Endothelial cell of umbilical vein (primary cell): ENCODE measurements around the gene KAT6B. TPM values are rescaled to one million over a fixed set of nuclear protein-coding genes. Genes with fewer than 3 reads are reported as not detected.

Experiments
- BruUV-seq: library from RNA; stranded (reverse); fragments of 400-500 nt; replicated peaks from 2 replicates; lab custom pipeline; 2021; lab: Mats Ljungman, UMichigan
- CTCF ChIA-PET: fragments of 300-600, 350-600 bp; sonication (Branson Sonifier 250); formaldehyde crosslinking; loops from one replicate; lab custom pipeline; 2021; ENCODE audit warnings: antibody characterized with exemption, inconsistent platforms; lab: Charles Lee
- POLR2A ChIA-PET: fragments of 300-600, 350-600 bp; sonication (Branson Sonifier 250); formaldehyde crosslinking; loops from one replicate; lab custom pipeline; 2021; ENCODE audit warnings: antibody characterized with exemption, inconsistent platforms; lab: Charles Lee
- DNase-seq: peaks from one replicate; pipeline ENCODE4 v3.0.0-alpha.2; 2011; ENCODE audit warnings: low read depth, low spot score
- FAIRE-seq: peaks from 2 replicates; lab custom pipeline; 2011; peaks lifted over from hg19 to GRCh38; lab: Jason Lieb, UNC
- H2AFZ ChIP-seq: 2 replicates; pipeline ENCODE4 v1.6.0; 2012; ENCODE audit warnings: low read depth, low read length, control low read depth, inconsistent platforms
- H3K27ac ChIP-seq: 2 replicates; pipeline ENCODE4 v1.5.1; 2011; ENCODE audit warnings: low read depth, mild to moderate bottlenecking, control low read depth, low read length, moderate library complexity; ENCODE audit not compliant: insufficient read depth
- H3K27me3 ChIP-seq, 2 experiments: 2 replicates each; pipeline versions ENCODE4 v1.6.0 to v1.6.1; 2011; ENCODE audit warnings: low read length in 2 of 2, mixed read lengths in 1 of 2; ENCODE audit not compliant: control insufficient read depth in 2 of 2, insufficient read depth in 2 of 2
- H3K36me3 ChIP-seq, 2 experiments: 2 replicates in 1 of 2; 3 replicates in 1 of 2; pipeline ENCODE4 v1.5.1; 2011; ENCODE audit warnings: low read length in 2 of 2, mild to moderate bottlenecking in 1 of 2, moderate library complexity in 1 of 2; ENCODE audit not compliant: control insufficient read depth in 2 of 2, insufficient read depth in 2 of 2; ENCODE audit errors: extremely low read depth in 1 of 2
- H3K4me1 ChIP-seq: 3 replicates; pipeline ENCODE4 v1.5.1; 2011; ENCODE audit warnings: mild to moderate bottlenecking, low read length; ENCODE audit not compliant: control insufficient read depth, insufficient read depth; ENCODE audit errors: extremely low read depth
- H3K4me2 ChIP-seq: 2 replicates; pipeline ENCODE4 v1.6.1; 2011; ENCODE audit warnings: low read length, control low read depth, mixed read lengths; ENCODE audit not compliant: insufficient read depth
- H3K4me3 ChIP-seq, 3 experiments: fragments of 200-600 bp in 1 of 3; sonication (generic), shearing (Covaris generic) in 1 of 3; replicated peaks in 1 of 3; 2 replicates each; pipeline ENCODE4 v1.5.1; 2011 to 2016; ENCODE audit warnings: control low read depth in 3 of 3, low read length in 3 of 3, mild to moderate bottlenecking in 2 of 3, inconsistent platforms in 1 of 3, low read depth in 1 of 3, moderate library complexity in 1 of 3; ENCODE audit not compliant: insufficient read depth in 1 of 3
- H3K79me2 ChIP-seq: 2 replicates; pipeline ENCODE4 v1.6.0; 2012; ENCODE audit warnings: low read length, inconsistent platforms; ENCODE audit not compliant: control insufficient read depth, insufficient read depth
- H3K9ac ChIP-seq: replicated peaks from 2 replicates; pipeline ENCODE3; 2011; ENCODE audit warnings: low read length, control low read depth; ENCODE audit not compliant: insufficient read depth; ENCODE audit errors: extremely low read depth
- H3K9me1 ChIP-seq: replicated peaks from 3 replicates; pipeline ENCODE4 v1.6.0; 2011; ENCODE audit warnings: mild to moderate bottlenecking, low read length; ENCODE audit not compliant: control insufficient read depth, insufficient read depth; ENCODE audit errors: extremely low read depth
- H3K9me3 ChIP-seq: replicated peaks from 2 replicates; pipeline ENCODE4 v1.5.1; 2012; ENCODE audit warnings: low read length, inconsistent platforms; ENCODE audit not compliant: control insufficient read depth, insufficient read depth
- H4K20me1 ChIP-seq: replicated peaks from 2 replicates; pipeline ENCODE3; 2011; ENCODE audit warnings: mild to moderate bottlenecking, low read length; ENCODE audit not compliant: control insufficient read depth, insufficient read depth; ENCODE audit errors: extremely low read depth
- EZH2 ChIP-seq: IDR thresholded peaks from 2 replicates; pipeline ENCODE4 v1.6.1; 2012; ENCODE audit warnings: borderline replicate concordance, low read depth, mild to moderate bottlenecking, moderate library complexity, low read length, inconsistent platforms; ENCODE audit not compliant: severe bottlenecking
- FOS ChIP-seq: IDR thresholded peaks from 2 replicates; pipeline ENCODE4 v1.6.1; 2011; ENCODE audit warnings: mild to moderate bottlenecking, low read length, moderate library complexity, borderline replicate concordance; ENCODE audit not compliant: insufficient read depth
- GATA2 ChIP-seq: IDR thresholded peaks from 2 replicates; pipeline ENCODE4 v1.7.0; 2011; ENCODE audit warnings: low read depth, mild to moderate bottlenecking, moderate library complexity, mixed read lengths, low read length; ENCODE audit not compliant: insufficient read length, insufficient read depth
- JUN ChIP-seq: IDR thresholded peaks from 2 replicates; pipeline ENCODE4 v1.6.1; 2011; ENCODE audit warnings: borderline replicate concordance, low read depth; ENCODE audit not compliant: insufficient read length, insufficient read depth
- MYC ChIP-seq: IDR thresholded peaks from one replicate; pipeline ENCODE4 v1.6.1; 2011; ENCODE audit warnings: mild to moderate bottlenecking, low read depth, low read length
- POLR2A ChIP-seq: IDR thresholded peaks from 2 replicates; pipeline ENCODE4 v1.6.1; 2012; ENCODE audit warnings: low read depth, mild to moderate bottlenecking, control low read depth, low read length
- POLR2AphosphoS5 ChIP-seq: IDR thresholded peaks from 2 replicates; pipeline ENCODE4 v1.6.1; 2012; ENCODE audit warnings: low read depth, mild to moderate bottlenecking, control low read depth, low read length, moderate library complexity; ENCODE audit not compliant: insufficient read depth
- dilution Hi-C: fragments of 300-500 bp; cut with MboI; formaldehyde crosslinking; loops from one replicate; pipeline ENCODE4 v1.15.0; 2019; ENCODE audit warnings: low sequenced_read_pairs; ENCODE audit not compliant: extremely low pct_ligation_motif_present
- intact Hi-C: fragments of 100-400 bp; cut with micrococcal nuclease; formaldehyde crosslinking; loops from one replicate; pipeline ENCODE4 v1.10.0; 2022
- polyA plus RNA-seq, 4 experiments: library from polyadenylated mRNA; depleted of rRNA in 3 of 4; stranded (reverse) in 3 of 4; unstranded in 1 of 4; fragments of >200 nt; gene quantifications; 2 replicates each; pipeline versions ENCODE4 v1.2.1 to v1.2.3, GENCODE V29; 2011 to 2012; ENCODE audit warnings: missing spikeins in 1 of 4
- total RNA-seq: library from RNA; stranded (reverse); gene quantifications from 2 replicates; pipeline ENCODE4 v1.2.3, GENCODE V29; 2021
- TF ChIP-seq, protein P1 (sequence below), 2 donors: IDR thresholded peaks; 1 replicate in 1 of 2; 2 replicates in 1 of 2; pipeline ENCODE4 v1.5.1; 2011; ENCODE audit warnings: low read length in 2 of 2, mild to moderate bottlenecking in 2 of 2, moderate library complexity in 2 of 2, control low read depth in 1 of 2, inconsistent platforms in 1 of 2, low read depth in 1 of 2; ENCODE audit not compliant: insufficient read depth in 1 of 2; ENCODE audit errors: extremely low read depth in 1 of 2
- TF ChIP-seq, protein P2 (sequence below): IDR thresholded peaks from 2 replicates; pipeline ENCODE4 v1.6.1; 2011; ENCODE audit not compliant: insufficient read depth, insufficient read length

The KAT6B gene
- total and polyA plus RNA-seq, 2 donors (not counting 3 experiments of a cell fraction or from before 2014, with no cell fraction given), result 4.5 to 17.0 TPM

DNA sequence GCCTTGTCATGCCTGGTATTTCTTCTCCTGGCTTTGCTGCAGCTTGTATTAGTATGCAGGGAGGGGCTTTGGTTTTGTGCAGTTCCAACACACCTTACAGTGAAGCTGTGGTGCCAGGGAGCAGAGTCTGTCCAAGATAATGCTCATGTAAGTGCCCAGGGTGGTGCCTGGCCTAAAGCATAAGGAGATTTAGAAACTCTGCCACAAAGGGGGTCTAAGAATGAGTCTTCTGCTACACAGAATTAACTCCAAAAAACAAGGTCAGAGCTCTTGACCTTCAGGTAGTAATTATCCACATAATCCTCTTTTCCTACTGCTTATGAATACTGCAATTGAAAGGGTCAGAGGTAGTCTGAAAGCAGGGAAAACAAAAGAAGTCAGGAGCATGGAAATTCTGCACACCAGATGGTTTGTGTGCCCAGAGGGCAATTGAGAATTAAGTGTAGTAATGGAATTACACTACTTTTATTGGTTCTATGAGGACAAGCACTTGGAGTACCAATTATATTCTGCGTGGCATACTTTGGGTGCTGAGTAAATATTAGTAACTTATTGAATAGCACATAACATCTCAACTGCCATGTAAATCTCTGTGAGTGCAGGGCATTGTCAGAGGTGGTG, 121.5 kb downstream of the KAT6B start:
- H3K36me3 ChIP-seq, result no peaks in the 10 kb centered on the region
- no TSS peak for BruUV-seq
- DNase-seq (no peak), FAIRE-seq (no peak)
- TF ChIP-seq, protein P1, sequence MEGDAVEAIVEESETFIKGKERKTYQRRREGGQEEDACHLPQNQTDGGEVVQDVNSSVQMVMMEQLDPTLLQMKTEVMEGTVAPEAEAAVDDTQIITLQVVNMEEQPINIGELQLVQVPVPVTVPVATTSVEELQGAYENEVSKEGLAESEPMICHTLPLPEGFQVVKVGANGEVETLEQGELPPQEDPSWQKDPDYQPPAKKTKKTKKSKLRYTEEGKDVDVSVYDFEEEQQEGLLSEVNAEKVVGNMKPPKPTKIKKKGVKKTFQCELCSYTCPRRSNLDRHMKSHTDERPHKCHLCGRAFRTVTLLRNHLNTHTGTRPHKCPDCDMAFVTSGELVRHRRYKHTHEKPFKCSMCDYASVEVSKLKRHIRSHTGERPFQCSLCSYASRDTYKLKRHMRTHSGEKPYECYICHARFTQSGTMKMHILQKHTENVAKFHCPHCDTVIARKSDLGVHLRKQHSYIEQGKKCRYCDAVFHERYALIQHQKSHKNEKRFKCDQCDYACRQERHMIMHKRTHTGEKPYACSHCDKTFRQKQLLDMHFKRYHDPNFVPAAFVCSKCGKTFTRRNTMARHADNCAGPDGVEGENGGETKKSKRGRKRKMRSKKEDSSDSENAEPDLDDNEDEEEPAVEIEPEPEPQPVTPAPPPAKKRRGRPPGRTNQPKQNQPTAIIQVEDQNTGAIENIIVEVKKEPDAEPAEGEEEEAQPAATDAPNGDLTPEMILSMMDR (IDR thresholded peaks at IDR 0.05; ENCODE audit: extremely low read depth in 1 of 2, insufficient read depth in 1 of 2, low read depth in 1 of 2, low read length in 2 of 2), result no peak
- TF ChIP-seq JUN (no peak), EZH2 (no peak), FOS (no peak), POLR2AphosphoS5 (no peak), GATA2 (no peak), MYC (no peak), POLR2A (no peak)
- TF ChIP-seq, protein P2, sequence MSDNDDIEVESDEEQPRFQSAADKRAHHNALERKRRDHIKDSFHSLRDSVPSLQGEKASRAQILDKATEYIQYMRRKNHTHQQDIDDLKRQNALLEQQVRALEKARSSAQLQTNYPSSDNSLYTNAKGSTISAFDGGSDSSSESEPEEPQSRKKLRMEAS, result no peak
- dilution Hi-C loops, result no loop called here
- no peaks in the 10 kb centered on the region for H4K20me1 ChIP-seq
- H3K9me3 ChIP-seq, result no peaks in the 10 kb centered on the region
- H3K4me3 ChIP-seq, result no peak overlapping the region
- intact Hi-C loops, result no loop called here
- no peak overlapping the region for H3K27ac ChIP-seq
- H3K4me1 ChIP-seq, result no peaks in the 10 kb centered on the region
- ChIA-PET CTCF (interaction anchor here (1.1 kb wide), 1 partner anchor 17 kb away, joined by 3 read pairs; no protein-coding TSS in a partner anchor), POLR2A (no interaction called here)
- no peak overlapping the region for H2AFZ ChIP-seq
- H3K4me2 ChIP-seq, result no peak overlapping the region
- no peaks in the 10 kb centered on the region for H3K79me2 ChIP-seq
- no peaks in the 10 kb centered on the region for H3K9me1 ChIP-seq
- H3K9ac ChIP-seq, result no peak overlapping the region
- H3K27me3 ChIP-seq, result no peaks in the 10 kb centered on the region
